ENCODE results near the gene JPT2.

The JPT2 gene

GRCh38 chr16:1726661-1727502, 48.8 kb downstream of the JPT2 start:
- Histone ChIP-seq H3K9me3 (ENCODE audit: insufficient read depth, low read length, severe bottlenecking) (no peaks in the 10 kb centered on the region), H3K27ac (ENCODE audit: low read length) (no peak overlapping the region), H3K9ac (ENCODE audit: low read depth, low read length) (no peak overlapping the region), H4K20me1 (ENCODE audit: insufficient read depth, low read length) (peaks cover 35% of the 10 kb centered on the region), H2AFZ (ENCODE audit: low read depth, low read length) (no peak overlapping the region), H3K27me3 (ENCODE audit: insufficient read depth, low read length, poor library complexity) (no peaks in the 10 kb centered on the region), H3K4me1 (ENCODE audit: insufficient read depth, low read length) (peaks cover 15% of the 10 kb centered on the region), H3K79me2 (ENCODE audit: insufficient read depth, low read length) (peaks cover 24% of the 10 kb centered on the region), H3K4me2 (ENCODE audit: insufficient read depth, low read length) (no peak overlapping the region), H3K36me3 (ENCODE audit: insufficient read depth, low read length) (peaks cover 54% of the 10 kb centered on the region), H3K4me3 (ENCODE audit: low read depth in 1 of 2, low read length in 2 of 2) (no peak overlapping the region)
- DNase-seq (no peak), ATAC-seq (ENCODE audit: insufficient read depth, low read depth) (no peak)
- TF ChIP-seq CTCF (IDR thresholded peaks at IDR 0.05; ENCODE audit: borderline replicate concordance, extremely low read depth, low read length, poor library complexity, severe bottlenecking) (no peak), EZH2 (IDR thresholded peaks at IDR 0.05; ENCODE audit: borderline replicate concordance, low read depth, low read length, severe bottlenecking) (no peak)

GRCh38 chr16:1727651-1728624, 49.9 kb downstream of the JPT2 start:
- TF ChIP-seq CTCF (IDR thresholded peaks at IDR 0.05; ENCODE audit: borderline replicate concordance, extremely low read depth, low read length, poor library complexity, severe bottlenecking) (no peak), EZH2 (IDR thresholded peaks at IDR 0.05; ENCODE audit: borderline replicate concordance, low read depth, low read length, severe bottlenecking) (no peak)
- H3K9me3 ChIP-seq (ENCODE audit: insufficient read depth, low read length, severe bottlenecking) = no peaks in the 10 kb centered on the region
- H3K9ac ChIP-seq (ENCODE audit: low read depth, low read length) = no peak overlapping the region
- H2AFZ ChIP-seq (ENCODE audit: low read depth, low read length) = no peak overlapping the region
- H3K27ac ChIP-seq (ENCODE audit: low read length) = no peak overlapping the region
- DNase-seq = no peak
- H3K4me3 ChIP-seq (ENCODE audit: low read depth in 1 of 2, low read length in 2 of 2) = no peak overlapping the region
- H3K36me3 ChIP-seq (ENCODE audit: insufficient read depth, low read length) = peaks cover 64% of the 10 kb centered on the region
- H4K20me1 ChIP-seq (ENCODE audit: insufficient read depth, low read length) = peaks cover 35% of the 10 kb centered on the region
- H3K4me2 ChIP-seq (ENCODE audit: insufficient read depth, low read length) = no peak overlapping the region
- ATAC-seq (ENCODE audit: insufficient read depth, low read depth) = no peak
- peaks cover 24% of the 10 kb centered on the region for H3K79me2 ChIP-seq (ENCODE audit: insufficient read depth, low read length)
- H3K27me3 ChIP-seq (ENCODE audit: insufficient read depth, low read length, poor library complexity) = no peaks in the 10 kb centered on the region
- H3K4me1 ChIP-seq (ENCODE audit: insufficient read depth, low read length) = peaks cover 5% of the 10 kb centered on the region

- Histone ChIP-seq H3K4me2 (ENCODE audit: insufficient read depth, low read length) (no peak overlapping the region), H3K4me3 (ENCODE audit: low read depth in 1 of 2, low read length in 2 of 2) (no peak overlapping the region), H3K36me3 (ENCODE audit: insufficient read depth, low read length) (peaks cover 72% of the 10 kb centered on the region), H3K9ac (ENCODE audit: low read depth, low read length) (no peak overlapping the region), H3K27me3 (ENCODE audit: insufficient read depth, low read length, poor library complexity) (no peaks in the 10 kb centered on the region), H4K20me1 (ENCODE audit: insufficient read depth, low read length) (peaks cover 26% of the 10 kb centered on the region), H3K27ac (ENCODE audit: low read length) (no peak overlapping the region), H3K9me3 (ENCODE audit: insufficient read depth, low read length, severe bottlenecking) (no peaks in the 10 kb centered on the region), H2AFZ (ENCODE audit: low read depth, low read length) (no peak overlapping the region), H3K4me1 (ENCODE audit: insufficient read depth, low read length) (no peaks in the 10 kb centered on the region), H3K79me2 (ENCODE audit: insufficient read depth, low read length) (peaks cover 13% of the 10 kb centered on the region)
- ATAC-seq (ENCODE audit: insufficient read depth, low read depth) = no peak
- DNase-seq = no peak
- TF ChIP-seq CTCF (IDR thresholded peaks at IDR 0.05; ENCODE audit: borderline replicate concordance, extremely low read depth, low read length, poor library complexity, severe bottlenecking) (no peak), EZH2 (IDR thresholded peaks at IDR 0.05; ENCODE audit: borderline replicate concordance, low read depth, low read length, severe bottlenecking) (no peak)
These were observed 50.9 kb downstream of the JPT2 start for GRCh38 chr16:1729026-1729425.

All from DND-41 (cell line).